GM21423 (cell line): Measurements from ENCODE around the gene CAMK2A.
A peak's percentile ranks its signal among the peaks of the same experiment; 100 is the strongest.
"Not testable (repeated sequence)": the region's sequence is repeated elsewhere in the genome, so short reads cannot be mapped to it uniquely, and the experiment has no call there.

Experiments used
- ATAC-seq: cut with Tn5 transposase; IDR thresholded peaks from one replicate; pipeline ENCODE4 v1.9.1; 2021; ENCODE audit warnings: mild to moderate bottlenecking, moderate library complexity; ENCODE audit not compliant: unreplicated experiment

Gene CAMK2A

GRCh38 chr5:150239099-150239793 lies 50.3 kb downstream of the CAMK2A start:
- no peak for ATAC-seq

GRCh38 chr5:150238646-150239045 lies 50.9 kb downstream of the CAMK2A start:
- no peak for ATAC-seq

- ATAC-seq = no peak
Observed at GRCh38 chr5:150236981-150237754, 52.4 kb downstream of the CAMK2A start.

- no peak for ATAC-seq
Observed at GRCh38 chr5:150236313-150236712, 53.3 kb downstream of the CAMK2A start.

- no peak for ATAC-seq
Observed at GRCh38 chr5:150235500-150235854, 54.1 kb downstream of the CAMK2A start.

- ATAC-seq = no peak
Observed at GRCh38 chr5:150234576-150235499, 54.7 kb downstream of the CAMK2A start.

- ATAC-seq = not testable (repeated sequence)
Observed at GRCh38 chr5:150233706-150234105, 55.9 kb downstream of the CAMK2A start.

- no peak for ATAC-seq
Observed at GRCh38 chr5:150230842-150231241, 58.7 kb downstream of the CAMK2A start.

- ATAC-seq = no peak
Observed at GRCh38 chr5:150229571-150229970, 60.0 kb downstream of the CAMK2A start.

- no peak for ATAC-seq
Observed at GRCh38 chr5:150227606-150228273, 61.8 kb downstream of the CAMK2A start.

- no peak for ATAC-seq
Observed at GRCh38 chr5:150227036-150227435, 62.5 kb downstream of the CAMK2A start.

GRCh38 chr5:150224483-150225027 lies 65.0 kb downstream of the CAMK2A start:
- no peak for ATAC-seq

- ATAC-seq = no peak
Observed at GRCh38 chr5:150223474-150223873, 66.1 kb downstream of the CAMK2A start.

- no peak for ATAC-seq
Observed at GRCh38 chr5:150222906-150223305, 66.7 kb downstream of the CAMK2A start.

- ATAC-seq = no peak
Observed at GRCh38 chr5:150221471-150221870, 68.1 kb downstream of the CAMK2A start.

- no peak for ATAC-seq
Observed at GRCh38 chr5:150219861-150220260, 69.7 kb downstream of the CAMK2A start.

- ATAC-seq = no peak
Observed at GRCh38 chr5:150219142-150219541, 70.4 kb downstream of the CAMK2A start.

GRCh38 chr5:150218693-150219035 lies 70.9 kb downstream of the CAMK2A start:
- ATAC-seq = no peak

- ATAC-seq = peak; percentile 90
Observed at GRCh38 chr5:150217873-150218692, 71.5 kb downstream of the CAMK2A start.

- no peak for ATAC-seq
Observed at GRCh38 chr5:150217038-150217437, 72.5 kb downstream of the CAMK2A start.
